GM21367 (cell line): Measurements from ENCODE around the gene UGT2B17.
"Not testable (repeated sequence)": the region's sequence is repeated elsewhere in the genome, so short reads cannot be mapped to it uniquely, and the experiment has no call there.

ENCODE experiments used
- ATAC-seq: cut with Tn5 transposase; IDR thresholded peaks from one replicate; pipeline ENCODE4 v1.9.1; 2021; ENCODE audit not compliant: unreplicated experiment

The UGT2B17 gene

GRCh38 chr4:68569466-68570121 is 6.5 kb downstream of the UGT2B17 start:
- no peak for ATAC-seq

GRCh38 chr4:68569036-68569435 is 7.1 kb downstream of the UGT2B17 start:
- not testable (repeated sequence) for ATAC-seq

- not testable (repeated sequence) for ATAC-seq
These were observed 7.6 kb downstream of the UGT2B17 start for GRCh38 chr4:68568535-68568934.

- peak; percentile 65 for ATAC-seq
These were observed 9.8 kb downstream of the UGT2B17 start for GRCh38 chr4:68566364-68566763.

- not testable (repeated sequence) for ATAC-seq
These were observed 11.0 kb downstream of the UGT2B17 start for GRCh38 chr4:68565082-68565481.

GRCh38 chr4:68560364-68561070 is 15.6 kb downstream of the UGT2B17 start:
- ATAC-seq, result not testable (repeated sequence)

- ATAC-seq, result peak; percentile 67
These were observed 22.3 kb downstream of the UGT2B17 start for GRCh38 chr4:68553830-68554229.

- ATAC-seq, result peak; percentile 48
These were observed 23.0 kb downstream of the UGT2B17 start for GRCh38 chr4:68552818-68553811.

GRCh38 chr4:68542742-68543141 is 33.4 kb downstream of the UGT2B17 start:
- ATAC-seq, result not testable (repeated sequence)

- no peak for ATAC-seq
These were observed 39.7 kb downstream of the UGT2B17 start for GRCh38 chr4:68536375-68536774.

- no peak for ATAC-seq
These were observed 40.1 kb downstream of the UGT2B17 start for GRCh38 chr4:68535974-68536373.

- not testable (repeated sequence) for ATAC-seq
These were observed 53.9 kb downstream of the UGT2B17 start for GRCh38 chr4:68522232-68522631.

GRCh38 chr4:68520985-68521384 is 55.1 kb downstream of the UGT2B17 start:
- ATAC-seq, result no peak

GRCh38 chr4:68518889-68519288 is 57.2 kb downstream of the UGT2B17 start:
- ATAC-seq, result no peak

- peak; percentile 55 for ATAC-seq
These were observed 70.7 kb downstream of the UGT2B17 start for GRCh38 chr4:68505452-68505851.

GRCh38 chr4:68504836-68505235 is 71.3 kb downstream of the UGT2B17 start:
- ATAC-seq, result not testable (repeated sequence)

- not testable (repeated sequence) for ATAC-seq
These were observed 72.7 kb downstream of the UGT2B17 start for GRCh38 chr4:68503462-68503861.

GRCh38 chr4:68499021-68499420 is 77.1 kb downstream of the UGT2B17 start:
- ATAC-seq, result no peak

GRCh38 chr4:68498413-68499007 is 77.6 kb downstream of the UGT2B17 start:
- peak; percentile 85 for ATAC-seq

GRCh38 chr4:68494688-68495087 is 81.4 kb downstream of the UGT2B17 start:
- no peak for ATAC-seq
